Measurements from ENCODE around the gene SFTPD. TPM values are rescaled to one million over a fixed set of nuclear protein-coding genes. Genes with fewer than 3 reads are reported as not detected.

The SFTPD gene
- total RNA-seq, 2 experiments from 2014 or later = not detected

DNA sequence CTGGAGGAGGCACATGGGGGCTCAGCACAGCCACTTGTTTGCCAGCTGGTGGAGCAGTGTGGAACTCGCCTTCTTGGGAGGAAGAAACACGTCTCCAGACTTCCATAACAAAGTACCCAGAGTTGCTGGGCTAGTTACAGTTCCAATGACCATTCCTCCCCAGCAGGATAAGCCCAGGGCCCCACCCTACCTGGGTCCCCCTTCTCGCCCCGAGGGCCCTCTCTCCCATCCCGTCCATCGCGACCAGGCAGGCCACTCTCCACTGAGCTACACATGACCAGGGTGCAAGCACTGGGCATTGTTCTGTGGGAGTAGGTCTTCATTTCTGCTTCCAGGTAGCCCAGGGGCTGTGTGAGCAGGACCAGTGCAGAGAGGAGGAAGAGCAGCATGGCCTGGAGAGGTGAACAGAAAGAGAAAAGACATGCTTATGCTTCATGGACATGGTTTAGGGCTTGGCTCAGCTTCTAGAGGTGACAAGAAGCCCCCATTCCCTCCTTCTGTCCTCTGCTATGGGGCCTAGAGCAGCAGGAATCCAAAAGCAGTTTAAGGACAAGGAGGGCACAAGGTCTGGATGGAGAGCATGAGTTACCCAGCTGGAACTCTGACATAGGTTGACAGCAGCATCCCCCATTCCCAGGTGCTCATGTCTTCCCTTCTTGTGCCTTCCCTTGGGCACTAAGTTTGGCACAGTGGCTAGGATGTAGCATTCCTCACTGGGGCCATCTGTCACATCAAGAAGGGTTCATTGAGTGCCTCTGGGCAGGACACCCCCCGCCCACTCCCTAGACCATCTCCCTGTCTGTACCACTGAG lies 2.4 kb downstream of the SFTPD start:
- POLR2A ChIA-PET = no interaction called here
- CTCF ChIA-PET = no interaction called here

DNA sequence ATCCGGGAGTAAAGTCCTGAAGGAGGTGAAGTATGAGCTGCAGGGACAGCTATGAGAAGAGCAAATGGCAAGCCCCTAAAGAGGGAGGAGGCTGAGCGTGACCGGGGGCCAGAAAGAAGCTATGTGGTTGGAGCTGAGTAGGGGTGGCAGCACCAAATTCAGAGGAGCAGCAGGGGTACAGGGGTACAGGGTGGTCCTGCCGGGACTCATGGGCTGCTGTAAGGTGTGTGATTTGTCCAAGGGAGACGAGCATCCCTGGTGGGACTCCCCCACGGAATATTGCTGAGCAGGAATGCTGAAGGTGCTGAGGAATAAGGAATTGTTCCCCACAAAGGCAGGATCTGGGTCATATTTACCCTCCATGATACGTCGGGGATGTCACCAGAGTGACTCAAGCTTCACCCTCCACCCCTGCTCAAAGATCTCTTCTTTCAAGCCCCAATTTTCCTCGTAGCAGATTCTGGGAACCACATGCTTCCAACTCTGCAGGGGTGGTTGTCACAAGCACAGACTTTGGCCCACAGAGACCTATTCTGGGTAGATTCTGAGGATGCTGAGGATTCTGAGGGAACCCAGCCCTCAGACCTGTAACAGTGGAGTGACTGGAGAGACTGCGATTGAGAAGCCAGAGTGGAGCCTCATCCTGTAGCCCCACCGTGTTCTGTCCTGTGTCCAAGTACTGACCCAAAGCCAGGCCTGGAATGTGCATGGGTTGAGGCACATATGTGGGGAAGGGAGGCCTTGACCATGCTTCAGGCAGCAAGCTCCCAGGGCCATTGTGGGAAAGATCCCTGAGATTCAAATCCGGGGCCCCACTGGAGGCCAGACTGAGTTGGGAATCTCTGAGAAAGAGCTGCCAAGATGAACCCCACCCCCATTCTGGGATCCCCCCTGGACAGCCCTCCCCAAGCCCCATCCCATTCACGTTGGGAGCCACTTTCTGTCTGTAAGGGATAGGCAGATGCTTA lies 4.2 kb downstream of the SFTPD start:
- ChIA-PET POLR2A (no interaction called here), CTCF (no interaction called here)

DNA sequence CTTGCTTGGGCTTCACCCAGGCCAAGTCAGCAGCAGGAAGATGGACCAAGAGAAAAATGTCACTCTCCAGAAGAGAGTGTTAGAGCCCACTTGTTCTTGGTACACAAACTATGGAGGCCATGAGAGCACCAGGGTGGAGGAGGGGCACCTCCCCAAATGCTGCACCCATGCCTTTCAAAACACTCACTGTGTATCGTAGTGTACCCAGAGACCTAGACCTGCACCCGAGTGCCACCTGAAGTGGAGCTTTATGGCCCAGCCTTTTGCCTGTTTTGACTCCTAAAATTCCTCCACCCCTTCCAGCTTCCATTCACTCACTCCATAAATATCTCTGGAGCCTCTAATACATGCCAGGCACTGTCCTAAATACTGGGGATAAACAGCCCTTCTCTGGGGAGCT lies 5.0 kb downstream of the SFTPD start:
- ChIA-PET CTCF (no interaction called here), POLR2A (no interaction called here)

DNA sequence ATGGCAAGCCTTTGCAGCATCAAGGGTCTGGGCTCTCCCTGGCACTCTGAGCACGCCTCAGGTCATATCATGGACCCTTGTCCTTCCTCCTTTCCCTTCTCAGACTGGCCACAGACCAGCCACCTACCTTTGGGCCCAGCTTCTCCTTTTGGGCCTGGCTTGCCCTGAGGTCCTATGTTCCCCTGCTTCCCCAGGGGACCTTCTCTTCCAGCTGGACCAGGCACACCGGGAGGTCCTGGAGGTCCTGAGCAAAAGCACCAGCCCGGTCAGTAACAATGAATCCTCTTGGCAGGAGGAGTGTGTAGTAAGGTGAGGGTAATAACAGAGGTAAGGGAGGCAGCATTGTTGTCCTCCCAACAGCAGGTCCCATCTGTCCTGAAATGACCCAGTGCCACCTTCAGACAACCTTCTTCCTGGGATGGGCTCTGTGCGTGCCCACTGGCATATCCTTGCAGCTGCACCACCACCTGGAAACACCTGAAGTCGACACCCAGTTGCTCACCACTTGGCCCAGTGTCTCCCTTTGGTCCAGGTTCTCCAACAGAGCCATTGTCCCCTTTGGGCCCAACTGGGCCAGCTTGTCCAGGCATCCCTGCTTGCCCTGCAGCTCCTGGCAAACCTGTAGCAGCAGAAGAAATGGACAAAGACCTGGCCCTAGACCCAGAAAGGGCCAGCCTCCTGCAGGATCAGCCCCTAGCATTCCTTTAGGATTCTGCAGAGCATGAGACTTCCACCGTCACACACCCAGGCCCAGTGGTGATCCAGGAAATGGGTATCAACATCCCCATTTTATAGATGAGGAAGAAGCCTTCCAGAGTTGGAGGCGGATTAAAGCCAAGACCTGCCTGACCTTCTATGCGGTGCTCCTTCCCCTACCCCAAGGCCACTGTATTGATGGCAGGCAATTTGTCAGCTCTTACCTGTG lies 6.4 kb downstream of the SFTPD start:
- POLR2A ChIA-PET = no interaction called here
- CTCF ChIA-PET = interaction anchor here (1.2 kb wide), 1 partner anchor 116 kb away, joined by 4 read pairs; no protein-coding TSS in a partner anchor

DNA sequence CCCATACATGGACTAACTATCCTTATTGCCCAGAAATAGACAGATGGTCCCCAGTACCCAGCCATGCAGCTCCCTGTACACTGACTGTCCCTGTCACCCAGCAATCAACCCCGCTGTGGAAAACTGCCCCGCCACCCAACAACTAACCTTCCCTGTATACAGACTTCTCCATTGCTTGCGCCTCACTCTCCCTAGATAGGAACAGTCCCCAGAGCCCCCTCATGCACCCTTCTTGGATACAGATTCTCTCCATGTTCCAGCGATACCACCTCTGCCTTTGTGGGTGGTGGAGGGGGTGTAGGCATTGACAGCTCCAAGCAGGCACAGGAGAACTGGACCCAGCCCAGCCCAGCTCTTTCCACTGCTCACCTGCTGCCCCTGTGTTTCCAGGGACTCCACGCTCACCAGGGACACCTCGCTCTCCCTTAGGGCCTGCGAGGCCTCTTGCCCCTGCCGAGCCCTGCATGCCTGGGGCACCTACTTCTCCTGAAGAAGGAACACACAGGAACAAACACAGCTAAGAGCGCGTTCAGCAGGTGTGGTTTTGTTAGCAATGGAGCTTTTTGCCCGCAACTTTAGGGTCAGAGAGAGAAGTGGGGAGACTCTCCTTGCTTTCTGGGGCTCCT lies 7.2 kb downstream of the SFTPD start:
- CTCF ChIA-PET = no interaction called here
- POLR2A ChIA-PET = no interaction called here

DNA sequence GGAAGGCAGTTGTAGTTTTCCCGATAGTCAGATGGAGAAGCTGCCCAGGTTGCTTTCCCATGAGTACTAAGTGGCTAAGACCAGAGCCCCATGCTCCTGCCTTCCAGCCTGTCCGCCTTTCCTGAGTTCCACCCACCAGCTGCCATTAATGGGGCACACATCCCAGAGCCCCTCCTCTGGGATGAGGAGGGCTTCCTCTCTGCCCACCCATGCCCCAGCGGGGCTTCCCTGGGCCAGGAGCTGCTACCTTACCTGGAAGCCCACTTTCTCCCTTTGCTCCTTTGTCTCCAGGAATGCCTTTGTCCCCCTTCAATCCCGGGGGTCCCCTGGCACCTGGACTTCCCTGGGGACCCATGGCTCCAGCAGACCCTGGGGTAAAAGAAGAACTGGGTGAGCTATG lies 7.8 kb downstream of the SFTPD start:
- ChIA-PET POLR2A (no interaction called here), CTCF (no interaction called here)

DNA sequence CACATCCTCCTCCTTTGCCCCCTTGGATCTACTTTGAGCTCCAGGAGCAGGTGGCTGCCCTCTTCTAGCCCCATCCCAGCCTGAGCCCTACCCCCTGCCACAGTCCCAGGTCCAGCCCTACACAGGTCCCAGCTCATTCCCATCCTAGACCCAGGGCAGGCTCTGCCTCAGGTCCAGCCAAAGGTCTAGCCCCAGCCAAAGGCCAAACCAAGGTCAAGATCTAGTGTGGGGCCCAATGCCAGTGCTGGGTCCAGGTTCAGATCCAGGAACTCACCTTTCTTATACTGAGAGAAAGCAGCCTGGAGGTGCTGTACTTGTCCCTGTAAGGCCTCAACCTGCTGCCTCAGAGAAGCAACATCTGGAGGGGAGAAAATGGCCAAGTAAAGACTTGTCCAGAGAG lies 8.5 kb downstream of the SFTPD start:
- ChIA-PET POLR2A (no interaction called here), CTCF (no interaction called here)

DNA sequence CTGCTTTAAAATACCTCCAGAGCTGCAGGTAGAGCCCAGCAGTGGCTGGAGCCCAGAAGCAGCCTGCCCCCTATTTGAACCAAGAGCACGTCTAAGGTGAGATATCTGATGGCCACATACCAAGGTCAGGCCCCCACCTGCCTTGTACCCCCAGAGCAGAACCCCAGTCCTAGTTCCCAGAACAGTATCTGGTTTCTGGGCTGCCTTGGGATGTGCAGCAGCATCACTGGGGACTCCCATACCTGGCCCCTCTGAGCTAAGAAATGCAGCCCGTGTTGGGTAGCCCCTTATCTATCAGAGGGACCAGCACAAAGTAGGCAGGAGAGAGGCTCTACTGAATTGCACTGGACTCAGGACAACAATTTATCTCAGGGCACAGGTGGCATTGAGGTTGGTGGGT lies 8.9 kb downstream of the SFTPD start:
- POLR2A ChIA-PET = no interaction called here
- CTCF ChIA-PET = no interaction called here

DNA sequence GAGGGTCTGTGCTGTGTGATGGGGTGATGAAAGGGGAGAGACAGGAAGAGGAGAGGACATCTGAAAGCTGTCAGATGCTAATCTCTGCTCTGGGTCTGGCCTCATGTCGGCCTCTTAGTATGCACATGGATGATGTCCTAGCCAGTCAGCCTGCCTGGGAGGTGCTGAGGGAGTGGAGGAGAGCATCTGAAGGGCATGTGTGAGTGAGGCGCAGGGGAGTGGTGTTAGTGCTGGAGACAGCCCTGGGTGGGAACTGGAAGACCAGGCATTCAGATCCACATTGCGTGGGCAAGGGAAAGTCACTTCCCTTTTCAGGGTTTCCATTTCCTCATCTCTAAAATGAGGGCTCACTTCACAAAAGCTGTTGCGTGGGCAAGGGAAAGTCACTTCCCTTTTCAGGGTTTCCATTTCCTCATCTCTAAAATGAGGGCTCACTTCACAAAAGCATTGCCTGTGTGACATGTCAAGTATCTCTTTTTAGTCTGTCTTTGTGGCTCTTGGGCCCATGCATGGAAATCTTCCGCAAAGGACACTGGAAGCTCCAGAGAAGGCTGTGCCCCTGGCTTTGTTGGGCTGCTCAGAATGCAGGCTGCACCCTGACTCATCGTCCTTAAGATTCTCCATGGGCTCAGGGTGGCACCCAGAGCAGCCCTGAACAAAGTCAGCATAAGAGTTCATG lies 10.0 kb downstream of the SFTPD start:
- POLR2A ChIA-PET = interaction anchor here (1.0 kb wide), 1 partner anchor 14 kb away, joined by 3 read pairs; no protein-coding TSS in a partner anchor
- CTCF ChIA-PET = no interaction called here

DNA sequence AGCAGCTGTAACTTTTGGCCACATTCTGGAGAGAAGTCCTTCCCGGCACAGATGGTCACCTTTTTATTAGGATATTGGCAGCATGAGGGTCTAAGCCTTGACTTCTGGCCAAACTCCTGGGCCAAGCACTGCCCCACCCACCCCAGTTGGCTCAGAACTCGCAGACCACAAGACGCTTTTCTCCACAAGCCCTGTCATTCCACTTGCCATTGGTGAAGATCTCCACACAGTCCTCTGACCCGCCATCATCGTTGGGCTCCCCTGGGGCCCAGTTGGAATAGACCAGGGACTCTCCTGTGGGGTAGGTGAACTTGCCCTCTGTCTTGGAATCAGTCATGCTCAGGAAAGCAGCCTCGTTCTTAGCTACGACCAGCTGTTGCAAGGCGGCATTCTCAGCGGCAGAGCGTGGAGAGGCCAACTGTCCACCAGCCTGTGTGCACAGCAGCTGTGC lies 11.2 kb downstream of the SFTPD start:
- ChIA-PET POLR2A (no interaction called here), CTCF (interaction anchor here (1.0 kb wide), 1 partner anchor 12 kb away, joined by 3 read pairs; no protein-coding TSS in a partner anchor)

DNA sequence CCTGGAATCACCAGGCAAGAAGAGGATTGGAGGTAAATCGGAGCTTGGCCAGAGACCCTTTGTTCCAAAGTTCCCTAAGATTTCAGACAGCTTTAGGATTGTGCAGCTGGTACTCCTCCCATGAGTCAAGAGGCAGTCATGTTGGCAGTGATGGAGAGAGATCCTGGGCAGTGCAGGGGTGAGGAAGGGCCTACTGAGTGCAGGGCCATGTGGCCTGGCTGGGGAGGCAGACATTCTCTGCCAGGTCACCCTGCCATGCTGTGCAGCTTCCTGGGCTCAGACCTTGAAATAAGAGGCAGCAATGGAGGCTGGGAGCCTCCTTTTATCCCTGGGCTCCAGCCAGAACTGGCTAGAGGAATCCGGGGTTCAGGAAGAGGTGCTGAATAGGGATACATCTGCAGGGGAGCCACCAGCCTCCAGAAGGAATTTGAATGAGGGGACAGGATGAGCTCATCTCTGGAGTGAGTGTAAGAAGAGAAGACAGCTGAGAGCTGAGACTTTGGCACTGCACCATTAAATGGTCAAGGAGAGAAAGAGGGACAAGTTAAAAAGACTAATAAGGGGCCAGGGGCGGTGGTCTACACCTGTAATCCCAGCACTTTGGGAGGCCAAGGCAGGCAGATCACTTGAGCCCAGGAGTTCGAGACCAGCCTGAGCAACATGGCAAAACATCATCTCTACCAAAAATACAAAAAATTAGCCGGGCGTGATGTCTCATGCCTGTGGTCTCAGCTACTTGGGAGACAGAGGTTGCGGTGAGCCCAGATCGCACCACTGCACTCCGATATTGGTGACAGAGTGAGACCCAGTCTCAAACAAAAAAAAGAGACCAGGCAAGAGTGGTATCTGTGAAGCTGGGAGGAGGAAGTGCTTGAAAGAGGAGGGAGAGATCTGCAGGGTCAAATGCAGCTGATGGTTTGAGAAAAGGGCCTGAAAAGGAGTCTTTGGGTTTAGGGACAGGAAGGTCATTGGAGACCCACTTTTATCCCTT lies 12.0 kb downstream of the SFTPD start:
- ChIA-PET POLR2A (no interaction called here), CTCF (interaction anchor here (1.0 kb wide), 1 partner anchor 13 kb away, joined by 3 read pairs; no protein-coding TSS in a partner anchor)

DNA sequence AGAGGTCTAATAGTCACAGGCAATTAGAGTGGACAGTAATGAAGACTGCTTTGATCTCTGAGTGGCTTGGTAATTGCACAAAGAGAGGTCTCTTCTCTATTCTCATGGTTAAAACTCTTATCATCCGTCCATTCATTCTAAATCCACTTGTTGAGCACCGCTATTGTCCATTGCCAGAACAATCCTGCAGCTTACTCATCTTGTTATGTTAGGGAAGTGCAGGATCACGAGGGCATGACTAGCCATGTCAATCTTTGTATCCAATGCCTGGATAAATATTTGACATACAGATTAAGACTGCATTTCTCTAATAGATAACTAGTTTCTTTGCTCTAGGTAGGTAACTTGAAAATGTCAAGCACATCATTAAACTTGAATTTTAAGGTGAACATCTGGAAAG lies 14.9 kb downstream of the SFTPD start:
- POLR2A ChIA-PET = no interaction called here
- CTCF ChIA-PET = no interaction called here

DNA sequence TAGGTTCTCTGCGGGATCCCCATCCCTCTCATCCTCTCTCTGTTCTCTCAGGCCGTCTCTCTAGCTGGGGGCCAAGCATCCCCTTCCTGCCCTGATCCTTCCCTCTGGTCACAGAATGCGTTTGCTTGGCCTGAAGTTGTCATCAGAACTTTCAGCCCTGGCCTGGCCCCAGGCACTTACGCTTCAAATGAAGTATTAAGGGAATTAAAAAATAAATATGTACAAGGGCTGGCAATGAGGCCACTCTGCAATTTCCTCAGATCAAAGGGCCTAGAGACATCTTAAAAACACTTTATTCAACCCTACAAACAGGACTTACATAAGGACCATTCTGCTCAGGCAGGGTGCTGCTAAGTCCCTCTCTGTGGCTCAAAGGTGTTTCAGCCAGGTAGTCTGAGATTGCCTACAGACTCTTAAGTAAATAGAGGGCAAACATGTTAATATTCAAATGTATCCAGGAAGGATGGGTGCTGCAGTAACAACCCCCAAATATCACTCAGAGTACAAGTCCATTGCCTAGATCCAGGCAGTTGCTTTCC lies 16.0 kb downstream of the SFTPD start:
- CTCF ChIA-PET = no interaction called here
- POLR2A ChIA-PET = no interaction called here

DNA sequence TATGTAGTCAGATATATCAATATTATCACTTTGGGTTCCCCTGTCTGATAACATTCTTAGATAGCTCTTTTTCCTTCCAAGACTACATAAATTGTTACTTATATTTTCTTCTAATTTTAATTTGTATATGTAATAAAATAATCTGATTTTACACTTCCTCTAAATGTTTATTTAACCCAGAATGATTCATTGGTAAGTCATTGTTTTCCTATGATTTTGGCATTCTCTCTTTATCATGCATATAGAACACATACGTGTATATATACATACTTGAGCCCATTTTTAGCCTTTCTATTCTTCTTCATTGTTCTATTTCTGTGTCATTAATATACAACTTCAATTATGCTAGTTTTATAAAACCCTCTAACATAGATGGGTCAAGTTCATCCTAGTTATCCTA lies 16.6 kb downstream of the SFTPD start:
- POLR2A ChIA-PET = no interaction called here
- CTCF ChIA-PET = no interaction called here

DNA sequence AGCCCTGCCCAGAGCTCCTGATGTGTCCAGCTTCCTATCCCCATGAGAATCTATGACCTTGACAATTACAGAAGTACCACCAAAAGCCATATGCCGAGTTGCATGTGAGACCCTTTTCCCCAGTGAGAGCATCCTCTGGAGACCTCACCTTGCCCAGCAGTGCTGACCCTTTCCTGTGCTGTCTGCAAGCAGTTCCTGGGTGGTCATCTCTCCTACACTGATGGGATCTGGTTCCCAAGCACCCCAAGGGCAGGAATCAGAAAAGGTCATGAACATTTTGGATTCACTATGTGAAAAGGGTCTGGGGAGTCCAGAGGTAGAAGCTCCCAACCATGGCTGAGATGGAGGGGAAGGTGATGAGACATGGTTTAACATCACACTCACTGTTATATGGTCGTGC lies 18.2 kb downstream of the SFTPD start:
- ChIA-PET CTCF (interaction anchor here (0.7 to 1.2 kb wide), 2 partner anchors 177 to 367 kb away, joined by 3 read pairs; no protein-coding TSS in a partner anchor), POLR2A (no interaction called here)

DNA sequence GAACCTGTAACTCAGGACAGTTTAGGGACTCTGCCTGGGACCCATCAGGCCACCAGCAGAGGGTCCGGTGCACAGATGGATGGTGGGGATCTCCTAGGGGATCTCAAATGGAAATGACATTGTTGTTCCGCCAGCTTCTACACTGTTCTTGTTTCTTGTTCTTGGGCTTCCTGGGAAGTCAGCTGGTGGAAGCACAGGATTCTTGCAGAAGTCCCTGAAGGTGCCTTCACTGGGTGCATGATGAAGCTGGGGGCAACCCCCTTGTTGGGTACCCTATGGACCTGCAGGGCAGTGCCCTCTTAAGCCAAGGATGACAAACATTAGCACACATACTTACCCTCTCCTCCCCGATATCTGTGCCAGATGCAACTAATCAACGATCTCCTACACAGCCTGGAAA lies 18.6 kb downstream of the SFTPD start:
- ChIA-PET POLR2A (no interaction called here), CTCF (interaction anchor here (0.7 to 1.2 kb wide), 2 partner anchors 176 to 367 kb away, joined by 3 read pairs; no protein-coding TSS in a partner anchor)

DNA sequence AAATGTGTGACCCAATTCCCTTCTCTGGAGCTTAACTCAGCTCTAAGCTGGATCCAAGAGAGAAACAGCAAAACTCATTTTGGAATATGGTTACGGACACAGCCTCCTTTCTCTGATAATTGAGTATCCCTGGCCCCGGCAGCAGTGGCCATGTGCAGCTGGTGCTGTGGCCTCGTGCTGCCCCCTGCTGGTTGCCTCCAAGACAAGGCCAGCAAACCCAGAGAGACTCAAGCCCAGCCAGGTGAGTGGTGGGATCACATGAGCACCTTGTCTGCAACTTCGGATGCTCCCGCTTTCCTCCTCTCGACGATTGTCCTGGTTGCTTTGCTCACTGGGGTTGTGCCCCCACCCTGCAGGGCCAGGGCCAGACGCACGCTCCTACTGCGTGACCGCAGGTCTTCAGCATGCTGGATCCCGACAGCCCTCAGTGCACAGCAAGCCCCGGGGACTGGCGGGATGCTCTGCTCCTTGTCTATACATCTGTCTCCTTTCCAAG lies 19.4 kb downstream of the SFTPD start:
- CTCF ChIA-PET = interaction anchor here (0.6 to 2.1 kb wide), 2 partner anchors 10 to 391 kb away, joined by 3 to 9 read pairs; no protein-coding TSS in a partner anchor

More for the DNA sequence above, 19.4 kb downstream of the SFTPD start:
- POLR2A ChIA-PET = no interaction called here

Data from activated CD8-positive, alpha-beta memory T cell treated with anti-CD3 and anti-CD28 coated beads for 36 hours (primary cell).